ENCODE data around the gene RPS6KA2.

The RPS6KA2 gene

GRCh38 chr6:166567813-166568212 lies 59.2 kb downstream of the RPS6KA2 start:
- DNase-seq, result no peak

- DNase-seq, result no peak
Measured at GRCh38 chr6:166567107-166567506, 59.9 kb downstream of the RPS6KA2 start.

DNA sequence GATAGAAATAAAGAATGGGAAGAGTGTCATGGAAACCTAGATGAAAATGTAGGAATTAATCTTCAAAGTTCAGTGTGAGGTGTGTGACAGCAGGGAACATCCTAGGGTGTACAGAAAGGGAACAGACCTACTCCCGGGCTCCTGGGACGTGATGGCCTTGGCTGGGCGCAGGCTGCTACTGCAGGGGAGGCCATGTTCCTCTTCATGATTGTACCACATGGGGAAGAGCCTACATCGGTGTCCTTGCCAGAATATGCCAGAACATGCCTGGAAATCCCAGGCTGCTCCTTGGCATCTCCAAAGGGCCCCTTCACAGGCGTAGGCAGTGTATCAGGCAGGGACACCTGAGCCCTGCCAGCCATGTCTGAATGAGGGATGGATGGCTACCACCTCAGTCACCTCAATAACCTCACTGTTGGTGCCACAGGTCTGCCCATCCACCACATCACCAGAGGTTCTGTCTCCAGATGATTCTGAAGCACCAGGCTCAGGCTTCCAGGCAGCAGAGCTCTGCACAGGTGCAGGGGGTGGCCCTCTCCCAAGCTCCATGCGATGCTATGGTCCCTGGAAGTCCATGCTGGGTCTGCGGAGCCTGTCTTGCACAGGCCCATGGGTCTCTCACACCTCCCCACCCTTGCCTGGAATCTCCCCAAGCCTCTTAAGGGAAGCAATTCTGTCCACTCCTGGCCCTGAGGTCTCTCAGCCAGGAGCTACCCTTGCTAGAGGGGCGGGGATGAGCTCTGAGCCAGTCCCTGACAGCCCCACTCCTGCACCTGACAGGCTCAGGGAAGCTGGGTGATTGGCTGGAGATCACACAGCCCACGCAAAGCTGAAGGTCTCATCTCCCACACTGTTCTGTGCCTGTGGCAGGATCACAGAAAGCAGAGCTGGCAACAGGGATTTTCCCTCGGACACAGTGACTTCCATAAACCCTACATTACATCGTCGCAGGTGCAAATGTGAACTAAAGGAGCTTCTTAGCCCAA lies 60.7 kb downstream of the RPS6KA2 start:
- no peak for DNase-seq

DNA sequence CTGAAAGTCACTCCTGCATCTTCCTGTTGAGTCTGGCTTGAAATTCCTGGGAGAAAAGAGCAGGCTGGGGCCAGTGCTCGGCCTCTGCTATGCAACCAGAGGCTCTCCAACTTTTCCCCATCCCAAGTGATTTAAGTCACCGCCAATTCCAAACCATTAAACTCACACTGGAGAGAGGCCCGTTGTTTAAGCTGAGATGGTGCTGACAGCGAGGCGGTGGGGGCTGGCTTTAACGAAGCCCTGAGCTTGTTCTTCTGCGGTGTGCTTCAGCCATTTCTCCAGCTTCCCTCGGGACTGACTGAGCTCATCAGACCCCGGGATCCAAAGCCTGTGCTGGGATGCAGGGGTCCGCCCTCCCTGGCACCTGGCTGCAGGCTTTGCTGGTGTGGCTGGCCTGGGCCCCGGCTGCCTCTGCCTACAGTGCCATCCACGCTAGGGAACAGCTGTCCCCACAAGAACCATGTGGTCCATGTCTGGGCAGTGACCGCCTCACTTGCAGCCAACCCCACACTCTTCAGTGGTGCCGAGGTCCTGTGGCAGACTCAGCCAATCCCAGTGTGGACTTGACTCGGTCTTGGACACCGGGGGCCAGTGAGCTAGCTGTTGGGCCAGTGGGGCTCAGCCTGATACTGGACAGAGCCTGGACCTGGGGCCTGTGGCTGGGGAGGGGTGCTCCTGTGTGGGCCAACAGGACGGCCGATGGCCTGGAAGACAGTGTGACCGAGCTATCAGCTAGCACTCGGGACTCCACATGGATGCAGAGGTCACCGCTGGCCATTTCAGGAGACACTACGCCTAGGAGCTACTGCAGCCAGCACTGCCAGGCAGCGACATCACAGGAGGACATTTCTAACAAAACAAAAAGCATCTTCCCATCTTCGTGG lies 61.7 kb downstream of the RPS6KA2 start:
- no peak for DNase-seq

GRCh38 chr6:166563805-166564204 lies 63.2 kb downstream of the RPS6KA2 start:
- no peak for DNase-seq

- no peak for DNase-seq
Measured at GRCh38 chr6:166563200-166563599, 63.9 kb downstream of the RPS6KA2 start.

DNA sequence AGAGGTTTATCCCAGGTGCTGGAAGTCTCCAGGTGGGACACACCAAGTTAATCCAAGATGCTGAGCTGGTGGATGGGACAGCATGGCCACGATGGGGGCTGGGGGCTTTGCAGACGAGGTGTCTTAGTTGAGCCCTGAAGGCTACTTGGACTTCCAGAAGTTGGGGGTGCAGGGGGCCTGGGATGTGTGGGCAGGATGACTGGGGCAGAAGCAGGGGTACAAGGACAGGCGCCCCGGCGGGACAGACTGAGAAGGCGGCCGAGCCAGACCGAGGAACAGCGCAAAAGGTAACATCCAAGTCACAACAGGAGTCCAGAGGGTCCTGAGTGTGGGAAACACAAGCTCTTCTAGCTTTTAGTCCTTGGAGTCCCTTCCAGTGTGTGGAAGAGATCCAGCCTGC lies 64.3 kb downstream of the RPS6KA2 start:
- no peak for DNase-seq

DNA sequence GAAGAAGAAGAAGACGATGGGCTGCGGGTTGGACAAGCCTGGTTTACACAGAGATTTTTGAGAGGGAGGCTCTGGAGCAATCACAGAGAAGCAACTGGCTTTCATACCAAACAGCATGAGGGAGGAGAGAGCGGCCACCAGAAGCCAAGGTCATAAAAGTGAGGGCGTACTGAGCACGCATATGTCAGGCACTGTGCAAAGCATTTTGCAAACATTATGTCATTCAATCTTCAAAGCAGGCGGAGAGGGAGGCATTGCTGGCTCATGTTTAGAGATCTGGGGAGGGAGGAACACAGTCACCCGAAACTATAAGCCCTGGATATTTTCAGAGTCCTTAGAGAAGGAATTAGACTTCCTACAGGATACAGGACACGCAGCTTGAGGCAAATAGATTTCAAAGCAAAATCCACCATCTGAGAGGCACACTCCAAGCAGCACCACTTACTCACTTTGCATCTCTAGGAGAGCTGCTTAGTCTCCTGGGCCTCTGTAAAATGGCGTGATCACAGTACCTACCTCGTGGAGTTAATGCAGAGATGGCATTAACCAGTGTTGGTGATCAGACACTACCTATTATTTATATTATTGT lies 65.2 kb downstream of the RPS6KA2 start:
- no peak for DNase-seq

DNA sequence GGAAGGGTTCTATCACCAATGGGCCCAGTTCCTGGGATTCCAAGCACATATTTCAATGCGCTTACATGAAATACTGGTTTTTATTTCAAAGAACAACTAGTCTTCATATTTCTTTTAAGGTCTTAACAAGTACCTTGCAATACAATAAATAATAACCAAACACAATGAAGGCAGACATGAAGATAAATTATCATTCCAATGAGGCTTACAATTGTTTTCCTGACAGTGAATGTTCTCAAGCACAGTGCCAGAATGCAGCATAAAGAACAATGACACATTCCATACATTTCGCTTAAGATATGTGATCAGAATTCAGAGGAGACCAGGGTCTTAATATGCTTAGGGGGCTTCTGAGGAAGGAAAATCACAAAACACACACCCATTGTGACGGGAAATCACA lies 66.8 kb downstream of the RPS6KA2 start:
- no peak for DNase-seq

GRCh38 chr6:166559662-166560061 lies 67.4 kb downstream of the RPS6KA2 start:
- no peak for DNase-seq

DNA sequence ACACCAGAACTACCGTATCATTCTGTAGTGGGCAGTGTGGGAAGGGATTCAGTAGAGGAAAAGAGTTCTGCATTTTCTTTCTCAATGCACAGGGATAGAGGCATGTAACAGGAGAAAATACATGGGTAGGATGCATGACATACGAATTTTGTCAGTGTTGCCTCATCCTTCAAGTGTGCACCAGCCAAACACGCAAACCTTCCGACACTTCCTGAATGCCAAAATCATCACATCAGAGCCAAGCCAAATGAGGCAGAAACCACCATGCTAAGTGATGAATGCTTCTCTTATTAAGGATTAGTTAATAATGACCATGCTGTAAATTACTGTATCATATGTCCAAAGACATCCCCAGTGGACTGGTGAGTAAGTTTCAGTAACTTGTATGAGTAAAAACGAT lies 67.8 kb downstream of the RPS6KA2 start:
- DNase-seq, result no peak

DNA sequence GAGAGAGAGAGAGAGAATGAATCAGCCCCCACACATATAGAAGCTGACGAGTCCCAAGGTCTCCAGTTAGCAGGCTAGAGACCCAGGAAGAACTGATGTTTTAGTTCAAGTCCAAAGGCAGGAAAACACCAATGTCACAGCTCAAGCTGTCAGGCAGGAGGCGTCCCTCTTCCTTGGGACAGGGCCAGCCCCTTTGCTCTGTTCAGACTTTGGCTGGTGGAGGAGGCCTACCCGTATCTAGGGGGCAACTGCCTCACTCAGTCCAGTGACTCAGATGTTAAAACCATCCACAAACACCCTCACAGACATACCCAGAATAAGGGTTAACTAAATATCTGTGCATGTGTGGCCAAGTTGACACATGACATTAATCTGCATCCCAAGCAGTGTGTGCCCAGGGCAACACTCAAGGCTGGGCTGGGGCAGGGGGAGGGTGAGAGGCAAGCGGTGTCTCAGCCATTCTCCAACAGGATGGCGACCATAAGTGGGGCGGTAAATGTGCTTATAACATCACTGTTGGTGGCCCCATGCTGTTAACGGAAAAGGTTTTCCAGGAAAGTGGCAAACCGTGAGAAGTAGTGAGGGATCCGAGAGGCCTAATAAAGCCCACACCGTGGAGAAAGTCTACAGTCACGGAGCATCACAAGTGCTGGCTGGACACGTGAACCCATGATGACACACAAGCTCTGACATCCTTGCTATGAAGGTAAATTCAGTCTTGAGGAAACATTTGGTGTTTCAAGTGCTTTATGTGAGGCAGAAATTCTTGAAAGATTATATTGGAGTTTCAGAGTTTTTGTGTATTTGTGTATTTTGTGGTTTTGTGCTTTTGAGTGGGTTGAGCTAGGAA lies 68.7 kb downstream of the RPS6KA2 start:
- DNase-seq, result no peak

GRCh38 chr6:166556863-166557322 lies 70.2 kb downstream of the RPS6KA2 start:
- DNase-seq, result no peak

DNA sequence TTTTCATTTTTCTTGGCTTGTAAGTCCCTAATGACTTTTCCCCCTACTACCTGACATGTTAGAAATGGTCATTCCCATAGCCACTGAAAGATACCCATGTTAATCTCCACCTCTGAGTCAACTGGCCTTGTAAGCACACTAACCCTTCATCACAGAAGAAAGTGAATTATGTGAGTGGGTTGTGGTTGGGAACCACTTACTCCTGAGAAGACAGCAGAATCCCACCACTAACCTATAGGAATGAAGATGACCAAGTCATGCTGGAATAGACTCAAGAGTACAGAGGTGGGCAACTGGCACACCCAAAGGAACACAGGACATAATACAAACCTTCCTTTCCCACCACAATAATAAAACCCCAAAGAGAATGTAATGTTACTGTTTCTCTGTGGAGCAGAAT lies 70.7 kb downstream of the RPS6KA2 start:
- DNase-seq, result no peak

GRCh38 chr6:166555086-166555485 lies 72.0 kb downstream of the RPS6KA2 start:
- no peak for DNase-seq

DNA sequence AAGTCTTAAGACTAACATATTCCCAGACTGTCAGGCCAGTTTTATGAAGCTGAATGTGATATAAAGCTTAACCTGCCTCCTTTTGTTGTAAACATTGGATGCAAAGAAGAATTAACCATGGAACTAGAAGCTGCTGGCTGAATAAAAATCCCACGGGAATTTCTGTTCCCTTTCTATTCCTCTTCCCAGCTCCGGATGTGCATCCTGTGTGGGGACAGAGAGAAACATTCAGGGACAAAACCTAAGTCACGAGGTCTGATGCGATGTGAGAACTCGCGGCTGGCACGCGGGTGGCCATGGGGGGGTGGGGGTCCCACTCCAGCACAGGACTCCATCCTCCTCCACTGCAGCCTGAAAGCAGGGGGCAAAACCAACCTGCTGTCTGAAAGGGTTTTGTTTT lies 72.7 kb downstream of the RPS6KA2 start:
- no peak for DNase-seq

- DNase-seq, result no peak
Measured at GRCh38 chr6:166553563-166554271, 73.3 kb downstream of the RPS6KA2 start.

DNA sequence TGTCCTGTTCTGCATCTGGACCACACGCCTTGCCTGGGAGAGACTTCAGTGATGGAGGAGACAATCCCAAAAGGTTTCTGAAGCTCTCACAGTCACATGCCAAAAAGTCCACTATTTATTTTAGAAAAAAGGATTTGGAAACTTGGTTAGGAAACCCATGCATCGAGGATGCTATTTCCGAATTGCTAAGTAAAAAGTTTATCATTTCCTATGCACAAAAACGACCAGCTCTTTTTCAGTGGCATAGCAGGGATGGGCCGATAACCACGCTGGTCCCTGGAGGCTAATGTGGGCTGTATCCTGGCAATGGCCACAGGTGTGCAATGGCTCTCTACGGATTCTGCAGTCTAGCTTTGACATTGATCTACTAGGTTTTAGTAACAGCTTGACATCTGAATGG lies 74.5 kb downstream of the RPS6KA2 start:
- DNase-seq, result no peak

- no peak for DNase-seq
Measured at GRCh38 chr6:166551754-166552495, 75.1 kb downstream of the RPS6KA2 start.

DNA sequence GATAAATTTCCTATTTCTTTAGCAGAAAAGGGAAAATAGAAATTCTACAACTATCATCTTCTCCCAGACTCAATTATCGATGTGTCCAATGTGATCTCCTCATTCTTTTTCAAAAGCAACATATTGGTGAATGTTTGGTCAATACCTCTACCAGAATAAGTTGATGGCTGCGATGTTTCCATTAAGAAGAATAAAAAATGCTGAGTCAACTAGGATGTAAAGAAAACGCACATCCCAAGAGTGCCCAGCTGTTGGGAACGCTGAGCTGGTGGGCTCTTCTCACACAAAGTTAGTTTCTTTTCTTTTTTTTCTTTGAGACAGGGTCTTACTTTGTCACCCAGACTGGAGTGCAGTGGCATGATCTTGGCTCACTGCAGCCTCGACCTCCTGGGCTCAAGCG lies 80.4 kb downstream of the RPS6KA2 start:
- no peak for DNase-seq
